IMR-90 (cell line): ENCODE results near the gene CEP63. TPM values are rescaled to one million over a fixed set of nuclear protein-coding genes. Genes with fewer than 3 reads are reported as not detected.

Experiments
- ATAC-seq: fragments of 200-7000 bp; cut with Tn5 transposase; 2 replicates; pipeline ENCODE4 v1.9.1; 2020; ENCODE audit warnings: low read depth, mild to moderate bottlenecking, moderate library complexity
- BruUV-seq: library from RNA; stranded (reverse); fragments of 400-500 nt; replicated peaks from 2 replicates; lab custom pipeline; 2021; lab: Mats Ljungman, UMichigan
- CTCF ChIA-PET: fragments of 300-600 bp; formaldehyde crosslinking; extraction: SDS; loops from one replicate; lab custom pipeline; 2021; ENCODE audit warnings: antibody characterized with exemption; lab: Yijun Ruan, JAX
- POLR2A ChIA-PET: fragments of 300-600 bp; sonication (Branson Sonifier 250); formaldehyde crosslinking; loops from one replicate; lab custom pipeline; 2022; ENCODE audit warnings: antibody characterized with exemption; ENCODE audit not compliant: unreplicated experiment; lab: Charles Lee
- DNase-seq: peaks from one replicate; pipeline ENCODE4 v3.0.0; 2013
- H2AFZ ChIP-seq: replicated peaks from 2 replicates; pipeline ENCODE3; 2013; ENCODE audit warnings: low read length, mild to moderate bottlenecking; ENCODE audit not compliant: poor library complexity
- H2AK5ac ChIP-seq: 2 replicates; pipeline ENCODE4 v1.6.1; 2013; ENCODE audit warnings: low read depth, low read length, inconsistent platforms
- H2AK9ac ChIP-seq: replicated peaks from 2 replicates; pipeline ENCODE3; 2013; ENCODE audit warnings: mild to moderate bottlenecking, low read depth, low read length, moderate library complexity; ENCODE audit not compliant: poor library complexity
- H2BK120ac ChIP-seq: 2 replicates; pipeline ENCODE4 v1.6.1; 2013; ENCODE audit warnings: low read depth, low read length, inconsistent platforms
- H2BK15ac ChIP-seq: 3 replicates; pipeline ENCODE4 v1.6.1; 2013; ENCODE audit warnings: low read depth, low read length, inconsistent platforms
- H2BK20ac ChIP-seq: 2 replicates; pipeline ENCODE4 v1.6.1; 2013; ENCODE audit warnings: low read depth, mild to moderate bottlenecking, inconsistent platforms, low read length, moderate library complexity
- H2BK5ac ChIP-seq: 2 replicates; pipeline ENCODE4 v1.6.1; 2013; ENCODE audit warnings: mild to moderate bottlenecking, low read depth, low read length, inconsistent platforms; ENCODE audit not compliant: poor library complexity, severe bottlenecking
- H3K14ac ChIP-seq: replicated peaks from 2 replicates; pipeline ENCODE4 v1.6.1; 2013; ENCODE audit warnings: low read depth, low read length, inconsistent platforms
- H3K18ac ChIP-seq: 2 replicates; pipeline ENCODE4 v1.6.1; 2013; ENCODE audit warnings: low read depth, low read length, control low read depth
- H3K23ac ChIP-seq: 2 replicates; pipeline ENCODE4 v1.6.1; 2013; ENCODE audit warnings: low read depth, low read length, inconsistent platforms
- H3K27ac ChIP-seq: 2 replicates; pipeline ENCODE4 v1.5.1; 2013; ENCODE audit warnings: mild to moderate bottlenecking, control low read depth, low read length; ENCODE audit not compliant: insufficient read depth
- H3K27me3 ChIP-seq: 2 replicates; pipeline ENCODE4 v1.6.1; 2013; ENCODE audit warnings: low read length; ENCODE audit not compliant: control insufficient read depth, insufficient read depth
- H3K36me3 ChIP-seq: 2 replicates; pipeline ENCODE4 v1.6.1; 2013; ENCODE audit warnings: low read length, mixed read lengths; ENCODE audit not compliant: control insufficient read depth, insufficient read depth
- H3K4ac ChIP-seq: 2 replicates; pipeline ENCODE4 v1.6.1; 2013; ENCODE audit warnings: low read depth, low read length, inconsistent platforms
- H3K4me1 ChIP-seq: 2 replicates; pipeline ENCODE4 v1.6.1; 2013; ENCODE audit warnings: low read length, mixed read lengths; ENCODE audit not compliant: control insufficient read depth, insufficient read depth
- H3K4me2 ChIP-seq: 2 replicates; pipeline ENCODE4 v1.6.1; 2013; ENCODE audit warnings: low read depth, mild to moderate bottlenecking, control low read depth, low read length, moderate library complexity
- H3K4me3 ChIP-seq: 2 replicates; pipeline ENCODE4 v1.5.1; 2013; ENCODE audit warnings: low read depth, mild to moderate bottlenecking, control low read depth, low read length, moderate library complexity; ENCODE audit not compliant: insufficient read depth
- H3K56ac ChIP-seq: 2 replicates; pipeline ENCODE4 v1.6.1; 2013; ENCODE audit warnings: low read length, inconsistent platforms; ENCODE audit not compliant: insufficient read depth; ENCODE audit errors: extremely low read depth
- H3K79me1 ChIP-seq, 2 experiments: 2 replicates each; pipeline ENCODE4 v1.6.1; 2013; ENCODE audit warnings: low read length in 2 of 2, inconsistent platforms in 1 of 2, low read depth in 1 of 2
- H3K9ac ChIP-seq: 2 replicates; pipeline ENCODE4 v1.6.1; 2013; ENCODE audit warnings: low read depth, low read length, control low read depth
- H3K9me1 ChIP-seq: 2 replicates; pipeline ENCODE4 v1.6.1; 2013; ENCODE audit warnings: low read length, inconsistent platforms; ENCODE audit not compliant: insufficient read depth
- H3K9me3 ChIP-seq: 2 replicates; pipeline ENCODE4 v1.6.1; 2013; ENCODE audit warnings: low read length; ENCODE audit not compliant: control insufficient read depth, insufficient read depth
- H4K20me1 ChIP-seq: 2 replicates; pipeline ENCODE4 v1.6.1; 2013; ENCODE audit warnings: low read length, inconsistent platforms; ENCODE audit not compliant: insufficient read depth
- H4K5ac ChIP-seq: 2 replicates; pipeline ENCODE4 v1.6.1; 2013; ENCODE audit warnings: mild to moderate bottlenecking, low read depth, low read length, control low read depth
- H4K8ac ChIP-seq, 2 experiments: 2 replicates each; pipeline ENCODE4 v1.6.1; 2013; ENCODE audit warnings: low read depth in 2 of 2, low read length in 2 of 2, control low read depth in 1 of 2, inconsistent platforms in 1 of 2
- H4K91ac ChIP-seq: 2 replicates; pipeline ENCODE4 v1.6.1; 2013; ENCODE audit warnings: low read depth, low read length, inconsistent platforms; ENCODE audit not compliant: insufficient read depth
- BHLHE40 ChIP-seq: fragments of 150-350 bp; IDR thresholded peaks from 2 replicates; pipeline ENCODE4 v1.6.1; 2016; ENCODE audit warnings: mild to moderate bottlenecking, low read depth, low read length
- CEBPB ChIP-seq: IDR thresholded peaks from 2 replicates; pipeline ENCODE4 v1.6.1; 2012; ENCODE audit warnings: low read depth, low read length, improper control_type of control experiment
- CHD1 ChIP-seq: IDR thresholded peaks from 2 replicates; pipeline ENCODE4 v1.6.1; 2012; ENCODE audit warnings: low read depth, low read length, improper control_type of control experiment
- FOS ChIP-seq: fragments of 150-350 bp; IDR thresholded peaks from 2 replicates; pipeline ENCODE4 v1.6.1; 2016; ENCODE audit warnings: low read depth, low read length
- MAFK ChIP-seq: IDR thresholded peaks from 2 replicates; pipeline ENCODE4 v1.6.1; 2012; ENCODE audit warnings: low read depth, low read length, improper control_type of control experiment
- MAZ ChIP-seq: IDR thresholded peaks from 2 replicates; pipeline ENCODE4 v1.6.1; 2012; ENCODE audit warnings: low read depth, mild to moderate bottlenecking, low read length, improper control_type of control experiment, moderate library complexity, borderline replicate concordance
- MXI1 ChIP-seq: IDR thresholded peaks from 2 replicates; pipeline ENCODE4 v1.6.1; 2012; ENCODE audit warnings: low read depth, mild to moderate bottlenecking, low read length, moderate library complexity, borderline replicate concordance
- NFE2L2 ChIP-seq: fragments of 150-350 bp; IDR thresholded peaks from 2 replicates; pipeline ENCODE4 v1.6.1; 2016; ENCODE audit warnings: low read depth, mild to moderate bottlenecking, low read length
- POLR2A ChIP-seq: IDR thresholded peaks from 2 replicates; pipeline ENCODE4 v1.6.1; 2012; ENCODE audit warnings: mild to moderate bottlenecking, low read depth, low read length
- RAD21 ChIP-seq: IDR thresholded peaks from 2 replicates; pipeline ENCODE4 v1.6.1; 2012; ENCODE audit warnings: low read length, improper control_type of control experiment
- RCOR1 ChIP-seq: IDR thresholded peaks from 2 replicates; pipeline ENCODE4 v1.6.1; 2012; ENCODE audit warnings: mild to moderate bottlenecking, low read length, improper control_type of control experiment; ENCODE audit not compliant: insufficient replicate concordance
- RFX5 ChIP-seq: IDR thresholded peaks from 2 replicates; pipeline ENCODE4 v1.8.0; 2012; ENCODE audit warnings: low read depth, mild to moderate bottlenecking, low read length, moderate library complexity
- SMC3 ChIP-seq: fragments of 150-350 bp; IDR thresholded peaks from 2 replicates; pipeline ENCODE4 v1.6.1; 2016; ENCODE audit warnings: low read depth, mild to moderate bottlenecking, antibody characterized with exemption, low read length, moderate library complexity
- WGBS, 2 experiments: methylation state at CpG; one replicate each; pipeline versions ENCODE4 v1.1.5 to v1.1.7; 2013; ENCODE audit warnings: missing lambda C conversion rate in 2 of 2; ENCODE audit not compliant: insufficient read length in 1 of 2; ENCODE audit errors: extremely low coverage in 2 of 2; 5-methylcytosine and 5-hydroxymethylcytosine counted together
- dilution Hi-C: fragments of 300-500 bp; cut with HindIII; formaldehyde crosslinking; loops from one replicate; pipeline ENCODE4 v1.14.3; 2018; ENCODE audit warnings: low sequenced_read_pairs; ENCODE audit not compliant: unreplicated experiment
- in situ Hi-C: fragments of 300-500 bp; cut with MboI; formaldehyde crosslinking; loops from 3 replicates; pipeline ENCODE4 v1.14.3; 2019; ENCODE audit warnings: low sequenced_read_pairs, inconsistent platforms, mixed read lengths
- intact Hi-C: fragments of 100-400 bp; cut with micrococcal nuclease; formaldehyde crosslinking; loops from 2 replicates; pipeline ENCODE4 v1.10.0; 2022
- polyA plus RNA-seq, 3 experiments: library from polyadenylated mRNA; depleted of rRNA; stranded (reverse); fragments of >200 nt; gene quantifications; 2 replicates each; pipeline ENCODE4 v1.2.3, GENCODE V29; 2012; ENCODE audit warnings: low replicate concordance in 1 of 3
- total RNA-seq: library from RNA; depleted of rRNA; stranded (reverse); fragments of >200 nt; gene quantifications from 2 replicates; pipeline ENCODE4 v1.2.3, GENCODE V29; 2012
- TF ChIP-seq, protein P1 (sequence below): fragments of 150-350 bp; IDR thresholded peaks from 2 replicates; pipeline ENCODE4 v1.6.1; 2017; ENCODE audit warnings: mild to moderate bottlenecking, antibody characterized with exemption, low read length, low read depth
- TF ChIP-seq, protein P2 (sequence below): fragments of 150-350 bp; IDR thresholded peaks from 2 replicates; pipeline ENCODE4 v1.6.1; 2016; ENCODE audit warnings: low read depth, mild to moderate bottlenecking, low read length, moderate library complexity, borderline replicate concordance
- TF ChIP-seq, protein P3 (sequence below): conservative IDR thresholded peaks from 2 replicates; pipeline ENCODE4 v1.5.1; 2012; ENCODE audit warnings: mild to moderate bottlenecking, low read depth, low read length, improper control_type of control experiment

Gene CEP63
- total and polyA plus RNA-seq, 2 of the 4 experiments (the other 2 are of a cell fraction) = 6.5 to 9.1 TPM

DNA sequence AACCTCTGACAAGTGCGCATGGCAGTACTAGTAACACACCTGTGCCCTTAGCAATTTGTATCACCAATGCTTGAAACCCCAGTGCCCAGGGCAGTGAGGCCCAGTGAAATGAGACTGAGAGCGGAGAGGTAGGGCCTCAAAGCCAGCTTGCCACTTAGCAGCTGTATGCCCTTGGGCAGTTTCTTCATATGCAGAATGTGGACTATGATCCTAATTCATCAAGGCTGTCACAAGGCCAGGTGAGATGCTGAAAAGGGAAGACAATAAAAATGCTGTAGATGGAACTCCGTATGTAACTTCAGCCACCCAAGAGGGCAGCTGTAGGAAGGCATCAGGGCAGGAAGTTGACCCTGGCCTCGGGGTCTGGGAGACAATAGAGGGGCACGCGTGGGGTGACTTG lies 90.6 kb downstream of the CEP63 start:
- ChIA-PET POLR2A (no interaction called here), CTCF (no interaction called here)
- no peak overlapping the region for H3K18ac ChIP-seq
- no peaks in the 10 kb centered on the region for H4K20me1 ChIP-seq
- no peak overlapping the region for H3K27ac ChIP-seq
- no peaks in the 10 kb centered on the region for H3K4me1 ChIP-seq
- no peaks in the 10 kb centered on the region for H3K9me3 ChIP-seq
- no peak overlapping the region for H2AK5ac ChIP-seq
- no peak overlapping the region for H2BK15ac ChIP-seq
- H4K8ac ChIP-seq = no peak overlapping the region
- no peak overlapping the region for H4K91ac ChIP-seq
- no peak for TF ChIP-seq CEBPB
- TF ChIP-seq, protein P1, sequence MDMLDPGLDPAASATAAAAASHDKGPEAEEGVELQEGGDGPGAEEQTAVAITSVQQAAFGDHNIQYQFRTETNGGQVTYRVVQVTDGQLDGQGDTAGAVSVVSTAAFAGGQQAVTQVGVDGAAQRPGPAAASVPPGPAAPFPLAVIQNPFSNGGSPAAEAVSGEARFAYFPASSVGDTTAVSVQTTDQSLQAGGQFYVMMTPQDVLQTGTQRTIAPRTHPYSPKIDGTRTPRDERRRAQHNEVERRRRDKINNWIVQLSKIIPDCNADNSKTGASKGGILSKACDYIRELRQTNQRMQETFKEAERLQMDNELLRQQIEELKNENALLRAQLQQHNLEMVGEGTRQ = no peak
- no peak for TF ChIP-seq RCOR1
- TF ChIP-seq MAZ = no peak
- no peak for TF ChIP-seq RFX5
- TF ChIP-seq, protein P2, sequence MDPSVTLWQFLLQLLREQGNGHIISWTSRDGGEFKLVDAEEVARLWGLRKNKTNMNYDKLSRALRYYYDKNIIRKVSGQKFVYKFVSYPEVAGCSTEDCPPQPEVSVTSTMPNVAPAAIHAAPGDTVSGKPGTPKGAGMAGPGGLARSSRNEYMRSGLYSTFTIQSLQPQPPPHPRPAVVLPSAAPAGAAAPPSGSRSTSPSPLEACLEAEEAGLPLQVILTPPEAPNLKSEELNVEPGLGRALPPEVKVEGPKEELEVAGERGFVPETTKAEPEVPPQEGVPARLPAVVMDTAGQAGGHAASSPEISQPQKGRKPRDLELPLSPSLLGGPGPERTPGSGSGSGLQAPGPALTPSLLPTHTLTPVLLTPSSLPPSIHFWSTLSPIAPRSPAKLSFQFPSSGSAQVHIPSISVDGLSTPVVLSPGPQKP = no peak
- no peak for TF ChIP-seq MXI1
- TF ChIP-seq MAFK = no peak
- no peak for TF ChIP-seq BHLHE40
- TF ChIP-seq, protein P3, sequence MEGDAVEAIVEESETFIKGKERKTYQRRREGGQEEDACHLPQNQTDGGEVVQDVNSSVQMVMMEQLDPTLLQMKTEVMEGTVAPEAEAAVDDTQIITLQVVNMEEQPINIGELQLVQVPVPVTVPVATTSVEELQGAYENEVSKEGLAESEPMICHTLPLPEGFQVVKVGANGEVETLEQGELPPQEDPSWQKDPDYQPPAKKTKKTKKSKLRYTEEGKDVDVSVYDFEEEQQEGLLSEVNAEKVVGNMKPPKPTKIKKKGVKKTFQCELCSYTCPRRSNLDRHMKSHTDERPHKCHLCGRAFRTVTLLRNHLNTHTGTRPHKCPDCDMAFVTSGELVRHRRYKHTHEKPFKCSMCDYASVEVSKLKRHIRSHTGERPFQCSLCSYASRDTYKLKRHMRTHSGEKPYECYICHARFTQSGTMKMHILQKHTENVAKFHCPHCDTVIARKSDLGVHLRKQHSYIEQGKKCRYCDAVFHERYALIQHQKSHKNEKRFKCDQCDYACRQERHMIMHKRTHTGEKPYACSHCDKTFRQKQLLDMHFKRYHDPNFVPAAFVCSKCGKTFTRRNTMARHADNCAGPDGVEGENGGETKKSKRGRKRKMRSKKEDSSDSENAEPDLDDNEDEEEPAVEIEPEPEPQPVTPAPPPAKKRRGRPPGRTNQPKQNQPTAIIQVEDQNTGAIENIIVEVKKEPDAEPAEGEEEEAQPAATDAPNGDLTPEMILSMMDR = no peak
- no peak for TF ChIP-seq NFE2L2
- TF ChIP-seq POLR2A = no peak
- no peak for TF ChIP-seq CHD1
- TF ChIP-seq FOS = no peak
- no peak for TF ChIP-seq RAD21
- no peak for TF ChIP-seq SMC3
- no peak overlapping the region for H3K9ac ChIP-seq
- intact Hi-C loops (no loop called here), dilution Hi-C loops (no loop called here), in situ Hi-C loops (no loop called here)
- H2AFZ ChIP-seq = no peak overlapping the region
- no peak overlapping the region for H3K56ac ChIP-seq
- no peak overlapping the region for H2BK120ac ChIP-seq
- H3K27me3 ChIP-seq = no peaks in the 10 kb centered on the region
- H3K4me3 ChIP-seq = no peak overlapping the region
- ATAC-seq (no peak), DNase-seq (no peak)
- H3K14ac ChIP-seq = no peak overlapping the region
- WGBS, 2 experiments = 49% methylated on average over 3 of the region's 6 CpGs; no CpG with 5 or more reads in 1 of the 2 experiments
- BruUV-seq = no TSS peak
- H3K4ac ChIP-seq = no peak overlapping the region
- H2AK9ac ChIP-seq = no peak overlapping the region
- no peaks in the 10 kb centered on the region for H3K9me1 ChIP-seq
- H2BK5ac ChIP-seq = no peak overlapping the region
- no peak overlapping the region for H4K5ac ChIP-seq
- no peak overlapping the region for H2BK20ac ChIP-seq
- H3K23ac ChIP-seq = no peak overlapping the region
- H3K36me3 ChIP-seq = no peaks in the 10 kb centered on the region
- H3K79me1 ChIP-seq = no peaks in the 10 kb centered on the region
- H3K4me2 ChIP-seq = no peak overlapping the region
